Dermis microvascular lymphatic vessel endothelial cell (primary cell): ENCODE measurements around the gene S100A10. TPM values are rescaled to one million over a fixed set of nuclear protein-coding genes. Genes with fewer than 3 reads are reported as not detected.

Source experiments
- DNase-seq, 2 donors: peaks; one replicate each; pipeline versions ENCODE4 v3.0.0 to v3.0.0-alpha.2; 2010; ENCODE audit warnings: low read depth in 2 of 2
- total RNA-seq: library from RNA; depleted of rRNA; stranded (reverse); fragments of >200 nt; gene quantifications from 2 replicates; pipeline ENCODE4 v1.2.1, GENCODE V29; 2014

The S100A10 gene
- total RNA-seq, 1 donor from 2014 or later, result 126 TPM

- DNase-seq, result peak in 1 of 2 donors; percentile 73
These were observed 5.2 kb downstream of the S100A10 start for GRCh38 chr1:151988405-151988923.

- no peak for DNase-seq
These were observed 7.0 kb downstream of the S100A10 start for GRCh38 chr1:151986501-151987190.

GRCh38 chr1:151985768-151986167 lies 7.9 kb downstream of the S100A10 start:
- DNase-seq, result no peak

- DNase-seq, result no peak
These were observed 8.4 kb downstream of the S100A10 start for GRCh38 chr1:151985270-151985669.

- no peak for DNase-seq
These were observed 9.2 kb downstream of the S100A10 start for GRCh38 chr1:151984313-151984956.

- no peak for DNase-seq
These were observed 11.2 kb downstream of the S100A10 start for GRCh38 chr1:151982300-151983005.

- no peak for DNase-seq
These were observed 12.5 kb downstream of the S100A10 start for GRCh38 chr1:151981178-151981525.

- peak; percentile 89 to 97 for DNase-seq
These were observed 13.1 kb downstream of the S100A10 start for GRCh38 chr1:151980287-151981177.

- no peak for DNase-seq
These were observed 14.7 kb downstream of the S100A10 start for GRCh38 chr1:151978922-151979321.

- no peak for DNase-seq
These were observed 15.9 kb downstream of the S100A10 start for GRCh38 chr1:151977662-151978230.

GRCh38 chr1:151976858-151977257 lies 16.8 kb downstream of the S100A10 start:
- DNase-seq, result no peak

GRCh38 chr1:151976015-151976343 lies 17.7 kb downstream of the S100A10 start:
- no peak for DNase-seq

- no peak for DNase-seq
These were observed 18.2 kb downstream of the S100A10 start for GRCh38 chr1:151975311-151976014.

- peak in 1 of 2 donors; percentile 79 for DNase-seq
These were observed 21.0 kb downstream of the S100A10 start for GRCh38 chr1:151972542-151973248.

GRCh38 chr1:151970626-151971025 lies 23.0 kb downstream of the S100A10 start:
- no peak for DNase-seq

GRCh38 chr1:151970128-151970527 lies 23.5 kb downstream of the S100A10 start:
- no peak for DNase-seq

- DNase-seq, result no peak
These were observed 24.8 kb downstream of the S100A10 start for GRCh38 chr1:151968791-151969399.

- peak in 1 of 2 donors; percentile 63 for DNase-seq
These were observed 25.6 kb downstream of the S100A10 start for GRCh38 chr1:151968058-151968457.

- no peak for DNase-seq
These were observed 26.6 kb downstream of the S100A10 start for GRCh38 chr1:151967091-151967490.
